SK-N-SH (cell line): ENCODE measurements around the gene MYH11. TPM values are rescaled to one million over a fixed set of nuclear protein-coding genes. Genes with fewer than 3 reads are reported as not detected.

ENCODE experiments used
- CTCF ChIA-PET: fragments of 300-600, 350-600 bp; formaldehyde crosslinking; extraction: SDS; loops from one replicate; lab custom pipeline; 2021; lab: Yijun Ruan, JAX
- POLR2A ChIA-PET: fragments of 350-600 bp; sonication (Branson Sonifier 250); formaldehyde crosslinking; extraction: SDS; loops from one replicate; lab custom pipeline; 2020; ENCODE audit warnings: antibody characterized with exemption, inconsistent platforms; lab: Yijun Ruan, JAX
- DNase-seq: peaks from one replicate; pipeline ENCODE4 v3.0.0; 2012
- H2AFZ ChIP-seq: fragments of 200-600 bp; sonication (generic); 2 replicates; pipeline ENCODE4 v1.8.1; 2016; ENCODE audit warnings: antibody characterized with exemption, mild to moderate bottlenecking, low read depth
- H3F3A ChIP-seq: fragments of 200-600 bp; sonication (generic); replicated peaks from 2 replicates; pipeline ENCODE3; 2016; ENCODE audit warnings: antibody characterized with exemption, mild to moderate bottlenecking; ENCODE audit not compliant: insufficient read depth
- H3K27ac ChIP-seq, 2 experiments: fragments of 200-500 bp in 1 of 2; fragments of 200-600 bp in 1 of 2; sonication (Bioruptor generic) in 1 of 2; sonication (generic), shearing (Covaris generic) in 1 of 2; 2 replicates each; pipeline versions ENCODE4 v1.5.1 to v1.6.1; 2014 to 2016; ENCODE audit warnings: low read depth in 2 of 2, inconsistent platforms in 1 of 2, low read length in 1 of 2, mild to moderate bottlenecking in 1 of 2, mixed read lengths in 1 of 2
- H3K27me3 ChIP-seq: fragments of 200-600 bp; sonication (generic), shearing (Covaris generic); 2 replicates; pipeline ENCODE4 v1.6.1; 2016; ENCODE audit warnings: mixed run types; ENCODE audit not compliant: insufficient read depth
- H3K36me3 ChIP-seq, 2 experiments: fragments of 200-500 bp in 1 of 2; fragments of 200-600 bp in 1 of 2; sonication (Bioruptor generic) in 1 of 2; sonication (generic) in 1 of 2; replicated peaks in 1 of 2; 2 replicates each; pipeline versions ENCODE3 to v1.5.1; 2014 to 2016; ENCODE audit warnings: low read length in 1 of 2, mild to moderate bottlenecking in 1 of 2; ENCODE audit not compliant: insufficient read depth in 2 of 2, control insufficient read depth in 1 of 2
- H3K4me1 ChIP-seq, 2 experiments: fragments of 200-500 bp in 1 of 2; fragments of 200-600 bp in 1 of 2; sonication (Bioruptor generic) in 1 of 2; sonication (generic), shearing (Covaris generic) in 1 of 2; 2 replicates each; pipeline versions ENCODE4 v1.5.1 to v1.6.1; 2014 to 2016; ENCODE audit warnings: low read depth in 1 of 2, low read length in 1 of 2, mixed run types in 1 of 2; ENCODE audit not compliant: insufficient read depth in 2 of 2, control insufficient read depth in 1 of 2
- H3K4me2 ChIP-seq: fragments of 200-600 bp; sonication (generic), shearing (Covaris generic); 2 replicates; pipeline ENCODE4 v1.6.1; 2017; ENCODE audit warnings: mixed run types
- H3K4me3 ChIP-seq, 2 experiments: fragments of 200-500 bp in 1 of 2; fragments of 200-600 bp in 1 of 2; sonication (Bioruptor generic) in 1 of 2; sonication (generic), shearing (Covaris generic) in 1 of 2; 2 replicates each; pipeline versions ENCODE4 v1.5.1 to v1.8.1; 2014 to 2016; ENCODE audit warnings: low read depth in 2 of 2, inconsistent platforms in 1 of 2, low read length in 1 of 2, mild to moderate bottlenecking in 1 of 2, mixed read lengths in 1 of 2, moderate library complexity in 1 of 2
- H3K79me2 ChIP-seq: fragments of 200-600 bp; sonication (generic); 2 replicates; pipeline ENCODE4 v1.8.1; 2017; ENCODE audit warnings: mild to moderate bottlenecking; ENCODE audit not compliant: insufficient read depth
- H3K9ac ChIP-seq: fragments of 200-600 bp; sonication (generic); 2 replicates; pipeline ENCODE4 v1.6.1; 2017; ENCODE audit warnings: mixed run types
- H3K9me2 ChIP-seq: fragments of 200-600 bp; sonication (generic); 2 replicates; pipeline ENCODE4 v1.6.1; 2017; ENCODE audit warnings: mixed run types
- H3K9me3 ChIP-seq: fragments of 200-600 bp; sonication (generic); 2 replicates; pipeline ENCODE4 v1.6.1; 2017; ENCODE audit warnings: mixed run types, mild to moderate bottlenecking, moderate library complexity
- H4K20me1 ChIP-seq: fragments of 200-600 bp; sonication (generic); 2 replicates; pipeline ENCODE4 v1.6.1; 2017; ENCODE audit warnings: mild to moderate bottlenecking, mixed run types; ENCODE audit not compliant: insufficient read depth
- CHD2 ChIP-seq: fragments of 150-350 bp; IDR thresholded peaks from 2 replicates; pipeline ENCODE4 v1.6.1; 2018; ENCODE audit warnings: low read length; ENCODE audit not compliant: partially characterized antibody
- ELF1 ChIP-seq: IDR thresholded peaks from 2 replicates; pipeline ENCODE4 v1.4.0; 2012
- EZH2phosphoT487 ChIP-seq: fragments of 200-600 bp; sonication (generic); IDR thresholded peaks from 2 replicates; pipeline ENCODE4 v1.6.1; 2017; ENCODE audit warnings: low read depth, mixed run types, mild to moderate bottlenecking, antibody characterized with exemption, moderate library complexity, borderline replicate concordance
- FOSL2 ChIP-seq: IDR thresholded peaks from 2 replicates; pipeline ENCODE4 v1.4.0; 2012; ENCODE audit warnings: low read depth, mild to moderate bottlenecking, moderate library complexity, borderline replicate concordance
- FOXJ3 ChIP-seq: sonication (generic); formaldehyde crosslinking; IDR thresholded peaks from 2 replicates; pipeline ENCODE4 v1.5.1; 2020; ENCODE audit warnings: mild to moderate bottlenecking, missing genetic modification reagents
- FOXM1 ChIP-seq: IDR thresholded peaks from 2 replicates; pipeline ENCODE4 v1.4.0; 2012; ENCODE audit warnings: low read depth, mild to moderate bottlenecking
- GABPA ChIP-seq: IDR thresholded peaks from 2 replicates; pipeline ENCODE4 v1.4.0; 2012; ENCODE audit warnings: low read depth, mild to moderate bottlenecking
- IRF3 ChIP-seq: fragments of 150-350 bp; IDR thresholded peaks from 2 replicates; pipeline ENCODE4 v1.6.1; 2016; ENCODE audit warnings: mild to moderate bottlenecking, low read depth, low read length
- MAX ChIP-seq: IDR thresholded peaks from 2 replicates; pipeline ENCODE4 v1.4.0; 2012; ENCODE audit warnings: low read depth
- MXI1 ChIP-seq: IDR thresholded peaks from 2 replicates; pipeline ENCODE4 v1.6.1; 2012; ENCODE audit warnings: mild to moderate bottlenecking, low read depth, low read length, improper control_type of control experiment
- NFIC ChIP-seq: IDR thresholded peaks from 2 replicates; pipeline ENCODE4 v1.4.0; 2012; ENCODE audit warnings: borderline replicate concordance
- PBX3 ChIP-seq: IDR thresholded peaks from 2 replicates; pipeline ENCODE4; 2012
- POLR2AphosphoS5 ChIP-seq: IDR thresholded peaks from 2 replicates; pipeline ENCODE4 v1.6.1; 2012; ENCODE audit warnings: low read depth, low read length
- RAD21 ChIP-seq: IDR thresholded peaks from 2 replicates; pipeline ENCODE4 v1.6.1; 2012; ENCODE audit warnings: mild to moderate bottlenecking, low read length
- RCOR1 ChIP-seq: fragments of 150-350 bp; IDR thresholded peaks from 2 replicates; pipeline ENCODE4 v1.6.1; 2017; ENCODE audit warnings: antibody characterized with exemption, low read length
- RFX5 ChIP-seq: IDR thresholded peaks from 2 replicates; pipeline ENCODE4 v1.6.1; 2012; ENCODE audit warnings: mild to moderate bottlenecking, improper control_type of control experiment, low read length
- SIN3A ChIP-seq: IDR thresholded peaks from 2 replicates; pipeline ENCODE4 v1.6.1; 2012; ENCODE audit warnings: low read depth, mild to moderate bottlenecking, low read length, moderate library complexity, borderline replicate concordance
- TAF1 ChIP-seq: IDR thresholded peaks from 2 replicates; pipeline ENCODE4 v1.6.1; 2012; ENCODE audit warnings: low read depth, mild to moderate bottlenecking, low read length, moderate library complexity, borderline replicate concordance
- TCF12 ChIP-seq: IDR thresholded peaks from 2 replicates; pipeline ENCODE4 v1.4.0; 2012
- YY1 ChIP-seq: IDR thresholded peaks from 2 replicates; pipeline ENCODE4 v1.4.0; 2012; ENCODE audit warnings: low read depth, mild to moderate bottlenecking
- polyA plus RNA-seq, 3 experiments: library from polyadenylated mRNA; depleted of rRNA; stranded (reverse); fragments of >200 nt; gene quantifications; 2 replicates each; pipeline ENCODE4 v1.2.3, GENCODE V29; 2012
- TF ChIP-seq, protein P1 (sequence below): IDR thresholded peaks from 2 replicates; pipeline ENCODE4 v1.4.0; 2012; ENCODE audit warnings: low read depth, borderline replicate concordance
- TF ChIP-seq, protein P2 (sequence below): fragments of 200-600 bp; sonication (generic); IDR thresholded peaks from 2 replicates; pipeline ENCODE4 v1.6.1; 2017; ENCODE audit warnings: antibody characterized with exemption, mild to moderate bottlenecking, moderate library complexity

Gene MYH11
- polyA plus RNA-seq, 1 of the 3 experiments (the other 2 are of a cell fraction) = 0.02 TPM

DNA sequence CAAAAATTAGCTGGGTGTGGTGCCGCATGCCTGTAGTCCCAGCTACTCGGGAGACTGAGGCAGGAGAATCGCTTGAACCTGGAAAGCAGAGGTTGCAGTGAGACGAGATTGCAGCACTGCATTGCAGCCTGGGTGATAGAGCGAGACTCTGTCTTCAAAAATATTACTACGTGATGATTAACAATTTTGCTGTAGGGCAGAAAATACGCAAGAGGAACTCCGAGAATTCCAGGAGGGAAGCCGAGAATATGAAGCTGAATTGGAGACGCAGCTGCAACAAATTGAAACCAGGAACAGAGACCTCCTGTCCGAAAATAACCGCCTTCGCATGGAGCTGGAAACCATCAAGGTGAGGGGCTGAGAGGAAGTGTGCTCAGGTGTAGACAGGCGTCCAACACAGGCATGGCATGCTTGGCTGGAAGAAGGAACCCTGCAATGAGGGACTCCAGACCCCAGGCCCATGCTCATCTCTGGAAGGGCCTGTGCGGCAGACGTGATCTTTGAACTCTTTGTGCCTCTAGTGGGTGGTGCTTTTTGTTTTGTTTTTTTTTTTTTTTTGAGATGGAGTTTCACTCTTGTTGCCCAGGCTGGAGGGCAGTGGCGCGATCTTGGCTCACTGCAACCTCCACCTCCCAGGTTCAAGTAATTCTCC lies 189.6 kb downstream of the MYH11 start (continued):
- no peak for TF ChIP-seq IRF3
- TF ChIP-seq CHD2 = no peak

GRCh38 chr16:15665107-15665506 lies 191.7 kb downstream of the MYH11 start:
- no peaks in the 10 kb centered on the region for H3F3A ChIP-seq
- no peak overlapping the region for H3K4me3 ChIP-seq
- no peaks in the 10 kb centered on the region for H3K4me1 ChIP-seq
- ChIA-PET POLR2A (no interaction called here), CTCF (interaction anchor here (1.8 kb wide), 1 partner anchor 22 kb away, joined by 4 read pairs; the partner anchor contains the start of gene MARF1)
- peaks cover 61% of the 10 kb centered on the region for H3K79me2 ChIP-seq
- TF ChIP-seq EZH2phosphoT487 = no peak
- TF ChIP-seq MAX = no peak
- TF ChIP-seq MXI1 = no peak
- TF ChIP-seq, protein P1, sequence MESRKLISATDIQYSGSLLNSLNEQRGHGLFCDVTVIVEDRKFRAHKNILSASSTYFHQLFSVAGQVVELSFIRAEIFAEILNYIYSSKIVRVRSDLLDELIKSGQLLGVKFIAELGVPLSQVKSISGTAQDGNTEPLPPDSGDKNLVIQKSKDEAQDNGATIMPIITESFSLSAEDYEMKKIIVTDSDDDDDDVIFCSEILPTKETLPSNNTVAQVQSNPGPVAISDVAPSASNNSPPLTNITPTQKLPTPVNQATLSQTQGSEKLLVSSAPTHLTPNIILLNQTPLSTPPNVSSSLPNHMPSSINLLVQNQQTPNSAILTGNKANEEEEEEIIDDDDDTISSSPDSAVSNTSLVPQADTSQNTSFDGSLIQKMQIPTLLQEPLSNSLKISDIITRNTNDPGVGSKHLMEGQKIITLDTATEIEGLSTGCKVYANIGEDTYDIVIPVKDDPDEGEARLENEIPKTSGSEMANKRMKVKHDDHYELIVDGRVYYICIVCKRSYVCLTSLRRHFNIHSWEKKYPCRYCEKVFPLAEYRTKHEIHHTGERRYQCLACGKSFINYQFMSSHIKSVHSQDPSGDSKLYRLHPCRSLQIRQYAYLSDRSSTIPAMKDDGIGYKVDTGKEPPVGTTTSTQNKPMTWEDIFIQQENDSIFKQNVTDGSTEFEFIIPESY = no peak
- TF ChIP-seq FOSL2 = no peak
- TF ChIP-seq TCF12 = no peak
- TF ChIP-seq RCOR1 = no peak
- TF ChIP-seq FOXJ3 (CRISPR knock-in tag) = no peak
- TF ChIP-seq POLR2AphosphoS5 = no peak
- no peak for TF ChIP-seq RAD21
- TF ChIP-seq RFX5 = no peak
- no peak for TF ChIP-seq NFIC
- no peak for TF ChIP-seq SIN3A
- TF ChIP-seq GABPA = no peak
- TF ChIP-seq PBX3 = no peak
- no peak for TF ChIP-seq ELF1
- no peak for TF ChIP-seq FOXM1
- TF ChIP-seq, protein P2, sequence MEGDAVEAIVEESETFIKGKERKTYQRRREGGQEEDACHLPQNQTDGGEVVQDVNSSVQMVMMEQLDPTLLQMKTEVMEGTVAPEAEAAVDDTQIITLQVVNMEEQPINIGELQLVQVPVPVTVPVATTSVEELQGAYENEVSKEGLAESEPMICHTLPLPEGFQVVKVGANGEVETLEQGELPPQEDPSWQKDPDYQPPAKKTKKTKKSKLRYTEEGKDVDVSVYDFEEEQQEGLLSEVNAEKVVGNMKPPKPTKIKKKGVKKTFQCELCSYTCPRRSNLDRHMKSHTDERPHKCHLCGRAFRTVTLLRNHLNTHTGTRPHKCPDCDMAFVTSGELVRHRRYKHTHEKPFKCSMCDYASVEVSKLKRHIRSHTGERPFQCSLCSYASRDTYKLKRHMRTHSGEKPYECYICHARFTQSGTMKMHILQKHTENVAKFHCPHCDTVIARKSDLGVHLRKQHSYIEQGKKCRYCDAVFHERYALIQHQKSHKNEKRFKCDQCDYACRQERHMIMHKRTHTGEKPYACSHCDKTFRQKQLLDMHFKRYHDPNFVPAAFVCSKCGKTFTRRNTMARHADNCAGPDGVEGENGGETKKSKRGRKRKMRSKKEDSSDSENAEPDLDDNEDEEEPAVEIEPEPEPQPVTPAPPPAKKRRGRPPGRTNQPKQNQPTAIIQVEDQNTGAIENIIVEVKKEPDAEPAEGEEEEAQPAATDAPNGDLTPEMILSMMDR = no peak
- no peak for TF ChIP-seq YY1
- TF ChIP-seq TAF1 = no peak
- H3K9ac ChIP-seq = no peak overlapping the region
- no peaks in the 10 kb centered on the region for H3K9me2 ChIP-seq
- H3K27me3 ChIP-seq = no peaks in the 10 kb centered on the region
- no peak for DNase-seq
- no peak overlapping the region for H3K27ac ChIP-seq
- H3K9me3 ChIP-seq = no peaks in the 10 kb centered on the region
- H3K4me2 ChIP-seq = no peak overlapping the region
- peaks cover 8 to 28% of the 10 kb centered on the region in 2 experiments for H3K36me3 ChIP-seq
- 0 out of 2 replicates have a peak, but pooled peaks cover 3% of the 10 kb centered on the region for H4K20me1 ChIP-seq
- no peak overlapping the region for H2AFZ ChIP-seq
